SK-N-SH treated with all-trans-retinoic acid at 6 μM for 48 hours (cell line): ENCODE results near the gene LCN6.
A peak's percentile ranks its signal among the peaks of the same experiment; 100 is the strongest.

ENCODE experiments used
- ATAC-seq: fragments of 200-7000 bp; cut with Tn5 transposase; 3 replicates; pipeline ENCODE4 v1.9.1; 2020; ENCODE audit warnings: mild to moderate bottlenecking, moderate library complexity
- ARNTL ChIP-seq: fragments of 450-650 bp; formaldehyde crosslinking; IDR thresholded peaks from 2 replicates; pipeline ENCODE4 v1.5.0; 2020; ENCODE audit warnings: low read depth, mild to moderate bottlenecking, moderate library complexity, borderline replicate concordance
- BACH2 ChIP-seq: fragments of 250-450 bp; sonication (Bioruptor Pico); IDR thresholded peaks from 2 replicates; pipeline ENCODE4 v1.9.0; 2021; ENCODE audit warnings: mild to moderate bottlenecking, borderline replicate concordance
- CSDC2 ChIP-seq: fragments of 250-450 bp; sonication (Bioruptor Pico); IDR thresholded peaks from 2 replicates; pipeline ENCODE4 v1.5.0; 2020; ENCODE audit warnings: mild to moderate bottlenecking, moderate library complexity
- ESRRG ChIP-seq: fragments of 250-450 bp; sonication (Bioruptor Pico); IDR thresholded peaks from 2 replicates; pipeline ENCODE4 v1.6.1; 2021; ENCODE audit warnings: mild to moderate bottlenecking
- GLIS3 ChIP-seq: fragments of 250-450 bp; sonication (Bioruptor Pico); IDR thresholded peaks from 2 replicates; pipeline ENCODE4 v1.5.0; 2020; ENCODE audit warnings: mild to moderate bottlenecking, moderate library complexity
- PPARA ChIP-seq: fragments of 250-450 bp; sonication (Bioruptor Pico); IDR thresholded peaks from 2 replicates; pipeline ENCODE4 v1.5.0; 2020; ENCODE audit warnings: mild to moderate bottlenecking, borderline replicate concordance
- RARB ChIP-seq: fragments of 250-450 bp; sonication (Bioruptor Pico); IDR thresholded peaks from 2 replicates; pipeline ENCODE4 v1.8.0; 2021; ENCODE audit warnings: mild to moderate bottlenecking, moderate library complexity
- SNAI2 ChIP-seq: fragments of 250-450 bp; sonication (Bioruptor Pico); IDR thresholded peaks from 2 replicates; pipeline ENCODE4 v1.5.0; 2020; ENCODE audit warnings: mild to moderate bottlenecking, moderate library complexity
- TCF4 ChIP-seq: fragments of 250-450 bp; sonication (Bioruptor Pico); IDR thresholded peaks from 2 replicates; pipeline ENCODE4 v1.8.0; 2021; ENCODE audit warnings: mild to moderate bottlenecking, moderate library complexity, borderline replicate concordance
- TOX ChIP-seq: fragments of 250-450 bp; sonication (Bioruptor Pico); IDR thresholded peaks from 2 replicates; pipeline ENCODE4 v1.8.0; 2021; ENCODE audit warnings: mild to moderate bottlenecking, moderate library complexity, borderline replicate concordance
- ZC3H10 ChIP-seq: fragments of 250-450 bp; sonication (Bioruptor Pico); IDR thresholded peaks from 2 replicates; pipeline ENCODE4 v1.5.1; 2021; ENCODE audit warnings: mild to moderate bottlenecking, moderate library complexity
- ZFP30 ChIP-seq: fragments of 450-650 bp; formaldehyde crosslinking; IDR thresholded peaks from 2 replicates; pipeline ENCODE4 v1.5.0; 2022; ENCODE audit warnings: mild to moderate bottlenecking, moderate library complexity
- ZNF70 ChIP-seq: fragments of 450-650 bp; formaldehyde crosslinking; IDR thresholded peaks from 2 replicates; pipeline ENCODE4 v1.5.0; 2020; ENCODE audit warnings: mild to moderate bottlenecking, moderate library complexity
- ZNF8 ChIP-seq: fragments of 450-650 bp; formaldehyde crosslinking; IDR thresholded peaks from 2 replicates; pipeline ENCODE4 v1.5.0; 2020; ENCODE audit warnings: mild to moderate bottlenecking, moderate library complexity
- TF ChIP-seq, protein P1 (sequence below): fragments of 250-450 bp; sonication (Bioruptor Pico); IDR thresholded peaks from 2 replicates; pipeline ENCODE4 v1.5.1; 2020; ENCODE audit warnings: low read depth, mild to moderate bottlenecking, moderate library complexity
- TF ChIP-seq, protein P2 (sequence below): fragments of 250-450 bp; sonication (Bioruptor Pico); IDR thresholded peaks from 2 replicates; pipeline ENCODE4 v1.5.1; 2021; ENCODE audit warnings: mild to moderate bottlenecking, moderate library complexity
- TF ChIP-seq, protein P3 (sequence below): fragments of 250-450 bp; sonication (Bioruptor Pico); IDR thresholded peaks from 2 replicates; pipeline ENCODE4 v1.8.0; 2021; ENCODE audit warnings: low read depth, mild to moderate bottlenecking, moderate library complexity, borderline replicate concordance
- TF ChIP-seq, protein P4 (sequence below): fragments of 250-450 bp; sonication (Bioruptor Pico); IDR thresholded peaks from 2 replicates; pipeline ENCODE4 v1.8.0; 2020; ENCODE audit warnings: mild to moderate bottlenecking, moderate library complexity, borderline replicate concordance
- TF ChIP-seq, protein P5 (sequence below): fragments of 250-450 bp; sonication (Bioruptor Pico); IDR thresholded peaks from 2 replicates; pipeline ENCODE4 v1.5.0; 2020; ENCODE audit warnings: mild to moderate bottlenecking, moderate library complexity

The LCN6 gene

DNA sequence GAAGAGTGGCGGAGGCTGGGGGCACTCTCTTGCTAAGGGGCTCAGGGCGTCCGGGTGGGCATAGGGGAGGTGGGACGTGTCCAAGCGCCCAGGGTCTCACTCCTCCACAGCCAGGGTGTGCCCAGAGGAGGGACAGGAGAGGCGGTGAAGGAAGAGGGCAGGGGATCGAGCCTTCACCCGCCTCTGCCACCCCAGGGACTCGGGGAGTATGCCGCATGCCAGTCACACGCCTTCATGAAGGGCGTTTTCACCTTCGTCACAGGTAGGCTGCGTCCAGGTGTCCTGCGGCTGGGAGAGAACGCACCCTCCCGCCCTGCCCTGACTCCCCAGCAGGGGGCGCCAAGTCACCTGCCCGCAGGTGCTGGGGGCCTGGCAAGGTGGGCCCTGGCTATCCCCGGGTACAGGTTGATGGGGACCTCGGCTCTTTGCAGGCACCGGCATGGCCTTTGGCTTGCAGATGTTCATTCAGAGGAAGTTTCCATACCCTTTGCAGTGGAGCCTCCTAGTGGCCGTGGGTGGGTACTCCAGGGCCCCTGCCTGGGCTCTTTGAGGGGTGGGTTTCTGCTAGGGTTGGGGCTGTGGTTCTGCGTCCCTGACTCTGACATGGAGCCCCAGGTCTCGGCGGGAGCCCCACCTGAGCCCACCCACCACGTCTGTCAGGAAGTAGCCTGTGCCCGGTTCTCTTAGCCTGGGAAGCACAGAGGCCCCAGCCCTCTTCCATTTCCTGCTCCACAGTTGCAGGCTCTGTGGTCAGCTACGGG is 43.4 kb upstream of the LCN6 start:
- TF ChIP-seq CSDC2 (CRISPR knock-in tag) (no peak), ESRRG (CRISPR knock-in tag) (no peak), PPARA (CRISPR knock-in tag) (no peak), ZNF8 (no peak), ZC3H10 (no peak), TCF4 (CRISPR knock-in tag) (no peak), ZNF70 (CRISPR knock-in tag) (no peak), SNAI2 (CRISPR knock-in tag) (no peak), ZFP30 (no peak), BACH2 (CRISPR knock-in tag) (no peak)
- TF ChIP-seq, protein P1, sequence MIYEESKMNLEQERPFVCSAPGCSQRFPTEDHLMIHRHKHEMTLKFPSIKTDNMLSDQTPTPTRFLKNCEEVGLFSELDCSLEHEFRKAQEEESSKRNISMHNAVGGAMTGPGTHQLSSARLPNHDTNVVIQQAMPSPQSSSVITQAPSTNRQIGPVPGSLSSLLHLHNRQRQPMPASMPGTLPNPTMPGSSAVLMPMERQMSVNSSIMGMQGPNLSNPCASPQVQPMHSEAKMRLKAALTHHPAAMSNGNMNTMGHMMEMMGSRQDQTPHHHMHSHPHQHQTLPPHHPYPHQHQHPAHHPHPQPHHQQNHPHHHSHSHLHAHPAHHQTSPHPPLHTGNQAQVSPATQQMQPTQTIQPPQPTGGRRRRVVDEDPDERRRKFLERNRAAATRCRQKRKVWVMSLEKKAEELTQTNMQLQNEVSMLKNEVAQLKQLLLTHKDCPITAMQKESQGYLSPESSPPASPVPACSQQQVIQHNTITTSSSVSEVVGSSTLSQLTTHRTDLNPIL (CRISPR knock-in tag), result no peak
- TF ChIP-seq, protein P2, sequence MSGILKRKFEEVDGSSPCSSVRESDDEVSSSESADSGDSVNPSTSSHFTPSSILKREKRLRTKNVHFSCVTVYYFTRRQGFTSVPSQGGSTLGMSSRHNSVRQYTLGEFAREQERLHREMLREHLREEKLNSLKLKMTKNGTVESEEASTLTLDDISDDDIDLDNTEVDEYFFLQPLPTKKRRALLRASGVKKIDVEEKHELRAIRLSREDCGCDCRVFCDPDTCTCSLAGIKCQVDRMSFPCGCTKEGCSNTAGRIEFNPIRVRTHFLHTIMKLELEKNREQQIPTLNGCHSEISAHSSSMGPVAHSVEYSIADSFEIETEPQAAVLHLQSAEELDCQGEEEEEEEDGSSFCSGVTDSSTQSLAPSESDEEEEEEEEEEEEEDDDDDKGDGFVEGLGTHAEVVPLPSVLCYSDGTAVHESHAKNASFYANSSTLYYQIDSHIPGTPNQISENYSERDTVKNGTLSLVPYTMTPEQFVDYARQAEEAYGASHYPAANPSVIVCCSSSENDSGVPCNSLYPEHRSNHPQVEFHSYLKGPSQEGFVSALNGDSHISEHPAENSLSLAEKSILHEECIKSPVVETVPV (CRISPR knock-in tag), result no peak
- ATAC-seq, result peak; percentile 14

DNA sequence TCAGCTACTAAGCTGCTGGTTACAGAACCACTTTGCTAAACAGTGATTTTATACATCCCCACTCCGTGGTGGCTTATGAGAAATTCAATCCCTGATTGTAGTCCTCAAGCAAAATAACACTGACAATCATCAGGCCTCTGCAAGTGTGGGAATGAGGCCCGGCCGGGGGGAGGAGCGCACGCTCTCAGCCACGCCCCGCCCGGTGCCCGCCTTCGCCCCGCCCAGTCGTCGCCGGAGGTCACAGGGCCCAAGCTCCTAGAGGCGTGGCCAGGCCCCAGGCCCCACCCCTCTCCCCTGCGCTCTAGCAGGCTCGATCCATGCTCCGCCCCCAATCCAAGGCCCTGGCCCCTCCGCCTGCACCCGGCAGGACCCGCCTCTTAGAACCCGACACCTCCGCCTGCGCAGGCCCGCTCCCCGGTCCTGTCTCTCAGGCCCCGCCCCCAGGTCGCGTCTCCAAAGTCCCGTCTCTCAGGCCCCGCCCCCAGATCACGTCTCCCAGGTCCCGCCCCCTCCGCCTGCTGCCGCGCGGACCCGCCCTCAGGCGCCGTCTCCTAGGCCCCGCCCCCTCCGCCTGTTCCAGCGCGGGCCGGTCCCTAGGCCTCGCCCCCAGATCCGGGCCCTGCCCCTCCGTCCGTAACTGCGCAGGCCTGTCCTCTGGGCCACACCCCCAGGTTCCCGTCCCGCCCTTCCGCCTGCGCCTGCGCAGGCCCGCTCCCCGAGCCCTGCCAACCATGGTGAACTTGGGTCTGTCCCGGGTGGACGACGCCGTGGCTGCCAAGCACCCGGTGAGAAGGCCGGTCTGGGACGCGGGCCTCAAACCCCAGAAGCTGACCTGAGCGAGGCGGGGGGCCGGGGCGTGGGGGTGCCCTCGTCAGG is 42.6 kb upstream of the LCN6 start, which contains the start of gene TMEM141:
TMEM141 (plus strand) TSS at position 705 of the 876 bp plus-strand sequence; CDS start at position 732, 27 bp downstream.
- TF ChIP-seq, protein P3, sequence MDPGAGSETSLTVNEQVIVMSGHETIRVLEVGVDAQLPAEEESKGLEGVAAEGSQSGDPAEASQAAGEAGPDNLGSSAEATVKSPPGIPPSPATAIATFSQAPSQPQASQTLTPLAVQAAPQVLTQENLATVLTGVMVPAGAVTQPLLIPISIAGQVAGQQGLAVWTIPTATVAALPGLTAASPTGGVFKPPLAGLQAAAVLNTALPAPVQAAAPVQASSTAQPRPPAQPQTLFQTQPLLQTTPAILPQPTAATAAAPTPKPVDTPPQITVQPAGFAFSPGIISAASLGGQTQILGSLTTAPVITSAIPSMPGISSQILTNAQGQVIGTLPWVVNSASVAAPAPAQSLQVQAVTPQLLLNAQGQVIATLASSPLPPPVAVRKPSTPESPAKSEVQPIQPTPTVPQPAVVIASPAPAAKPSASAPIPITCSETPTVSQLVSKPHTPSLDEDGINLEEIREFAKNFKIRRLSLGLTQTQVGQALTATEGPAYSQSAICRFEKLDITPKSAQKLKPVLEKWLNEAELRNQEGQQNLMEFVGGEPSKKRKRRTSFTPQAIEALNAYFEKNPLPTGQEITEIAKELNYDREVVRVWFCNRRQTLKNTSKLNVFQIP (CRISPR knock-in tag), result no peak
- ATAC-seq, result peak; percentile 93

DNA sequence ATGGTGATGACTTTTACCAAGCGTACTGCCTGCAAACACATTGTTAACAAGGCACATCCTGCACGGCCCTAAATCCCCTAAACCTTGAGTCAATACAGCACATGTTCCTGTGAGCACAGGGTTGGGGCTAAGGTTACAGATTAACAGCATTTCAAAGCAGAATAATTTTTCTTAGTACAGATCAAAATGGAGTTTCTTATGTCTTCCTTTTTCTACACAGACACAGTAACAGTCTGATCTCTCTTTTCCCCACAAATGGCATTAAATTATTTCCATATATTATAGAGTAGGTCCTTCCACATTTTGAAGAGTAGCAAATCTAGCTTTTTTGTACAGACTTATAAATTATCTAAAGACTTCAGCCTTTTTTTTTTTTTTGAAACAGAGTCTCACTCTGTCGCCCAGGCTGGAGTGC is 41.2 kb upstream of the LCN6 start:
- no peak for TF ChIP-seq ESRRG (CRISPR knock-in tag)
- TF ChIP-seq, protein P3 (CRISPR knock-in tag), result no peak
- TF ChIP-seq, protein P4, sequence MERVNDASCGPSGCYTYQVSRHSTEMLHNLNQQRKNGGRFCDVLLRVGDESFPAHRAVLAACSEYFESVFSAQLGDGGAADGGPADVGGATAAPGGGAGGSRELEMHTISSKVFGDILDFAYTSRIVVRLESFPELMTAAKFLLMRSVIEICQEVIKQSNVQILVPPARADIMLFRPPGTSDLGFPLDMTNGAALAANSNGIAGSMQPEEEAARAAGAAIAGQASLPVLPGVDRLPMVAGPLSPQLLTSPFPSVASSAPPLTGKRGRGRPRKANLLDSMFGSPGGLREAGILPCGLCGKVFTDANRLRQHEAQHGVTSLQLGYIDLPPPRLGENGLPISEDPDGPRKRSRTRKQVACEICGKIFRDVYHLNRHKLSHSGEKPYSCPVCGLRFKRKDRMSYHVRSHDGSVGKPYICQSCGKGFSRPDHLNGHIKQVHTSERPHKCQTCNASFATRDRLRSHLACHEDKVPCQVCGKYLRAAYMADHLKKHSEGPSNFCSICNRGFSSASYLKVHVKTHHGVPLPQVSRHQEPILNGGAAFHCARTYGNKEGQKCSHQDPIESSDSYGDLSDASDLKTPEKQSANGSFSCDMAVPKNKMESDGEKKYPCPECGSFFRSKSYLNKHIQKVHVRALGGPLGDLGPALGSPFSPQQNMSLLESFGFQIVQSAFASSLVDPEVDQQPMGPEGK (CRISPR knock-in tag), result no peak
- TF ChIP-seq, protein P1 (CRISPR knock-in tag), result no peak
- no peak for TF ChIP-seq ZFP30
- no peak for TF ChIP-seq GLIS3 (CRISPR knock-in tag)
- no peak for TF ChIP-seq TOX (CRISPR knock-in tag)
- no peak for TF ChIP-seq RARB (CRISPR knock-in tag)
- TF ChIP-seq, protein P5, sequence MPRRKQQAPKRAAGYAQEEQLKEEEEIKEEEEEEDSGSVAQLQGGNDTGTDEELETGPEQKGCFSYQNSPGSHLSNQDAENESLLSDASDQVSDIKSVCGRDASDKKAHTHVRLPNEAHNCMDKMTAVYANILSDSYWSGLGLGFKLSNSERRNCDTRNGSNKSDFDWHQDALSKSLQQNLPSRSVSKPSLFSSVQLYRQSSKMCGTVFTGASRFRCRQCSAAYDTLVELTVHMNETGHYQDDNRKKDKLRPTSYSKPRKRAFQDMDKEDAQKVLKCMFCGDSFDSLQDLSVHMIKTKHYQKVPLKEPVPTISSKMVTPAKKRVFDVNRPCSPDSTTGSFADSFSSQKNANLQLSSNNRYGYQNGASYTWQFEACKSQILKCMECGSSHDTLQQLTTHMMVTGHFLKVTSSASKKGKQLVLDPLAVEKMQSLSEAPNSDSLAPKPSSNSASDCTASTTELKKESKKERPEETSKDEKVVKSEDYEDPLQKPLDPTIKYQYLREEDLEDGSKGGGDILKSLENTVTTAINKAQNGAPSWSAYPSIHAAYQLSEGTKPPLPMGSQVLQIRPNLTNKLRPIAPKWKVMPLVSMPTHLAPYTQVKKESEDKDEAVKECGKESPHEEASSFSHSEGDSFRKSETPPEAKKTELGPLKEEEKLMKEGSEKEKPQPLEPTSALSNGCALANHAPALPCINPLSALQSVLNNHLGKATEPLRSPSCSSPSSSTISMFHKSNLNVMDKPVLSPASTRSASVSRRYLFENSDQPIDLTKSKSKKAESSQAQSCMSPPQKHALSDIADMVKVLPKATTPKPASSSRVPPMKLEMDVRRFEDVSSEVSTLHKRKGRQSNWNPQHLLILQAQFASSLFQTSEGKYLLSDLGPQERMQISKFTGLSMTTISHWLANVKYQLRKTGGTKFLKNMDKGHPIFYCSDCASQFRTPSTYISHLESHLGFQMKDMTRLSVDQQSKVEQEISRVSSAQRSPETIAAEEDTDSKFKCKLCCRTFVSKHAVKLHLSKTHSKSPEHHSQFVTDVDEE (CRISPR knock-in tag), result no peak
- TF ChIP-seq ARNTL, result no peak
- TF ChIP-seq, protein P2 (CRISPR knock-in tag), result no peak
- no peak for TF ChIP-seq TCF4 (CRISPR knock-in tag)
- TF ChIP-seq PPARA (CRISPR knock-in tag), result no peak
- no peak for ATAC-seq
